Measurements from ENCODE around the gene ANK2.

The ANK2 gene

GRCh38 chr4:113101669-113102068 is 52.2 kb downstream of the ANK2 start:
- DNase-seq: no peak

- DNase-seq: no peak
These were observed 54.1 kb downstream of the ANK2 start for GRCh38 chr4:113103556-113103955.

GRCh38 chr4:113106108-113106507 is 56.7 kb downstream of the ANK2 start:
- peak; percentile 42 for DNase-seq

GRCh38 chr4:113109106-113109718 is 59.8 kb downstream of the ANK2 start:
- DNase-seq: no peak

GRCh38 chr4:113112338-113112978 is 63.0 kb downstream of the ANK2 start:
- DNase-seq: no peak

- DNase-seq: no peak
These were observed 63.7 kb downstream of the ANK2 start for GRCh38 chr4:113113151-113113550.

GRCh38 chr4:113114884-113115283 is 65.4 kb downstream of the ANK2 start:
- DNase-seq: peak; percentile 57

GRCh38 chr4:113116414-113117357 is 67.2 kb downstream of the ANK2 start:
- DNase-seq: no peak

GRCh38 chr4:113117358-113117702 is 67.9 kb downstream of the ANK2 start:
- DNase-seq: no peak

DNA sequence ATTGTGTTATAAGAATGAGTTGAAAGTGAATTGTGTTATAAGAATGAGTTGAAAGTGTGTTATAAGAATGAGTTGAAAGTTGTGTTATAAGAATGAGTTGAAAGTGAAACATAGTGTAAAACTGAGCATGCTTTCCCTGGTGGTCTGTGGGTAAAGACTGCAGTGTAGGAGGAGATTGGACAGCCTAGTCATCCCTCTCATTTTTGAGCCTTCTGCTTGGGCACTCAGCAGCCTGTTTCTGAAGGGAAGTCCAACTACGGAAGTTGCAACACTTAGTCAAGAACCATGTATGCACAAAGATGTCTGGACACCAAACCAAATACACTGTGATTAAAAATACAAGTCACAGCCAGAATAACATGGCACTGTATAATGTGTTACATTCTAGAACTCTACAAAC is 72.6 kb downstream of the ANK2 start:
- no peak for DNase-seq

- no peak for DNase-seq
These were observed 76.0 kb downstream of the ANK2 start for GRCh38 chr4:113125418-113125817.

- no peak for DNase-seq
These were observed 81.7 kb downstream of the ANK2 start for GRCh38 chr4:113131136-113131535.

GRCh38 chr4:113131621-113132020 is 82.2 kb downstream of the ANK2 start:
- no peak for DNase-seq

- DNase-seq: no peak
These were observed 92.5 kb downstream of the ANK2 start for GRCh38 chr4:113141901-113142346.

DNA sequence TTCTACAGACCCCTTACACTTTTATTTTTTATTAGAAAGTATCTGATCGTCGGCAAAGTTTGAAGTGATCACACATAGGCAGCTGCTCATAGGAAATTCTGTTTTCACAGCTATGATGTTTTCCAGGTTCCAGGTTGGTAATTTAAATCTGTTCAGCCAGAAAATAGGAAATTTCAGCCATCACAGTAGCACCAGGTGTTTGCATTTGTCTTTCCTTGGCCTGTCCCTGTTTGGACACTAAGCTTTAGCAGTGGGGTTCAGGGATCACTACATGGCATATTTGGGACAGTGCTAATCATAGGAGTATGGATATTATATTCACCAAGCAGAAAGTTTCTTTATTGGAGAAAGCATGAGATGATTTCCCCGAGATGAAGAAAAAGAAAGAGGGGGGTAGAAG is 92.9 kb downstream of the ANK2 start:
- no peak for DNase-seq

GRCh38 chr4:113144091-113144490 is 94.6 kb downstream of the ANK2 start:
- DNase-seq: no peak

DNA sequence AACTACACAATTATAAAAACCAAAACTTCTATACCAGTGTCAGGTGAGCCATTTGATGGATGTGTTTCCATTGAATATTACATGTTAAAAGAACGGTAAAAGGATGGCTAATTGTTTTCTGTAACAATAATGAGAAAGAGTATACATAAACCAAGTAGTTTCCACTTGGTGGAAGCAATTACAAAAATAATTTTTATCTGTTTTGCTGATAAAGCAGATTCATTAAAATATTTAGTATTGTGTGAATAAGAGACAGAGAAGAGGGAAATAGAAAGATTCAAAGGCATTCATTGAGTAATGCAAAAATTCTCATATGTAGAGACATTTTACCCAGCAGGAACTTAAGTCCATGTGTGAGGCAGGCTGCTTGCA is 95.7 kb downstream of the ANK2 start:
- no peak for DNase-seq

- no peak for DNase-seq
These were observed 96.3 kb downstream of the ANK2 start for GRCh38 chr4:113145519-113146291.

- no peak for DNase-seq
These were observed 97.5 kb downstream of the ANK2 start for GRCh38 chr4:113146876-113147358.

DNA sequence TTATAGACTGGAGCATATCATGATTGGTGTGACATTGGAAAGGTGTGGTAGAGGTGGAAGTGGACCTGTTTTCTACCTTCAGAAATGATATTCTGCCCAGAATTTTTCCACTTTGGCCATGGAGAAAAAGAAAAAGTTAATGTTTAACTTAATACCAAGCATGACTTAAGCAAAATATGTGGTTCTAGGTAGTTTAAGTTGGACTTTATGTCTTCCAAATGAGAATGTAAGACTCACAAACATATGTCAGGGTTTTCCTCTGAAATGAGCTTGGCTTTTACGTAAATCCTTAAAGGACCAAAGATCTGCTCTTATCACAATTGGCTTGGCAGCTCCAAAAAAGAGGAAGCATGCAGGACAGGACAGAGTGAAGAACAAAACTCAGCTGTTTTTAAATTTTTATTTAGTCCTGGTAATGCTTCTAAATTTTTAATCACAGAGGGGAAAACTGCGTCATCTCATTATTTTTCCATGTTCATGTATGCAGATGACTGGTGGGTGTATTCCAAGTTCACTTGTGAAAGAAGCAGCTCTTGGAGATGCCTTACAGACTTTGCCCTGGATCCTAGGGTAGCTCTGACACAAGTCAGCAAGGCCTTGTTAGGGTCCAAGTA is 98.2 kb downstream of the ANK2 start:
- DNase-seq: no peak

- DNase-seq: no peak
These were observed 99.5 kb downstream of the ANK2 start for GRCh38 chr4:113148925-113149324.

- DNase-seq: no peak
These were observed 104.2 kb downstream of the ANK2 start for GRCh38 chr4:113153529-113154101.

All from NCI-H2171 treated with DMSO at 0.1 percent for 48 hours (cell line).